ENCODE measurements around the gene LOC128125822.

The LOC128125822 gene

GRCh38 chr6:63573899-63574553, 1.7 kb downstream of the LOC128125822 start (continued):
- no peak for TF ChIP-seq PBX3 (CRISPR knock-in tag; IDR thresholded peaks at IDR 0.05)
- TF ChIP-seq ZNF560 (tag by site-specific recombination; IDR thresholded peaks at IDR 0.05; ENCODE audit: borderline replicate concordance), result no peak
- TF ChIP-seq PRDM1 (tag by site-specific recombination; IDR thresholded peaks at IDR 0.05), result no peak
- TF ChIP-seq ZNF398 (tag by site-specific recombination; IDR thresholded peaks at IDR 0.05), result no peak
- TF ChIP-seq ZNF148 (tag by site-specific recombination; IDR thresholded peaks at IDR 0.05; ENCODE audit: borderline replicate concordance), result no peak
- no peak for TF ChIP-seq ZNF521 (tag by site-specific recombination; IDR thresholded peaks at IDR 0.05)
- peak; percentile 0 for TF ChIP-seq ZBTB20 (tag by site-specific recombination; IDR thresholded peaks at IDR 0.05)
- TF ChIP-seq SCRT2 (tag by site-specific recombination; IDR thresholded peaks at IDR 0.05), result no peak
- TF ChIP-seq ZNF292 (tag by site-specific recombination; IDR thresholded peaks at IDR 0.05; ENCODE audit: borderline replicate concordance, low read depth), result no peak
- no peak for TF ChIP-seq ZNF555 (tag by site-specific recombination; conservative IDR thresholded peaks at IDR 0.05)
- TF ChIP-seq ZNF426 (tag by site-specific recombination; IDR thresholded peaks at IDR 0.05), result no peak
- TF ChIP-seq ZNF350 (tag by site-specific recombination; IDR thresholded peaks at IDR 0.05), result no peak
- no peak for TF ChIP-seq ZNF571 (tag by site-specific recombination; IDR thresholded peaks at IDR 0.05)
- TF ChIP-seq ZBTB26 (tag by site-specific recombination; optimal IDR thresholded peaks at IDR 0.05), result no peak
- TF ChIP-seq TRIM28 (IDR thresholded peaks at IDR 0.05; ENCODE audit: borderline replicate concordance, low read length), result peak; percentile 92
- TF ChIP-seq YY2 (tag by site-specific recombination; IDR thresholded peaks at IDR 0.05), result no peak
- TF ChIP-seq ZFHX2 (tag by site-specific recombination; conservative IDR thresholded peaks at IDR 0.05), result peak; percentile 38; the same call in 1 of the 2 replicates
- TF ChIP-seq ZNF624 (tag by site-specific recombination; IDR thresholded peaks at IDR 0.05), result no peak
- TF ChIP-seq ZNF747 (tag by site-specific recombination; IDR thresholded peaks at IDR 0.05), result no peak
- TF ChIP-seq BCL11A (tag by site-specific recombination; IDR thresholded peaks at IDR 0.05; ENCODE audit: low read depth), result no peak
- TF ChIP-seq ZNF600 (tag by site-specific recombination; IDR thresholded peaks at IDR 0.05), result peak; percentile 21; the same call in 1 of the 2 replicates
- no peak for TF ChIP-seq OSR2 (tag by site-specific recombination; IDR thresholded peaks at IDR 0.05)
- no peak for TF ChIP-seq WT1 (tag by site-specific recombination; IDR thresholded peaks at IDR 0.05)
- 0 out of 2 replicates have a peak, but pooled peaks have one; percentile 28 for TF ChIP-seq ZIC2 (tag by site-specific recombination; IDR thresholded peaks at IDR 0.05)
- no peak for TF ChIP-seq ZNF202 (tag by site-specific recombination; IDR thresholded peaks at IDR 0.05; ENCODE audit: borderline replicate concordance)
- no peak for TF ChIP-seq EGR2 (tag by site-specific recombination; IDR thresholded peaks at IDR 0.05; ENCODE audit: low read depth)
- no peak for TF ChIP-seq ZNF639 (tag by site-specific recombination; IDR thresholded peaks at IDR 0.05)
- TF ChIP-seq ZNF324 (tag by site-specific recombination; IDR thresholded peaks at IDR 0.05), result no peak
- TF ChIP-seq ZNF692 (tag by site-specific recombination; IDR thresholded peaks at IDR 0.05), result no peak
